DND-41 (cell line): ENCODE measurements around the gene RNF144A.

Source experiments
- CTCF ChIP-seq: IDR thresholded peaks from 2 replicates; pipeline ENCODE4 v1.5.1; 2012; ENCODE audit warnings: borderline replicate concordance, low read length, moderate library complexity, mild to moderate bottlenecking; ENCODE audit not compliant: poor library complexity, severe bottlenecking; ENCODE audit errors: extremely low read depth
- EZH2 ChIP-seq: IDR thresholded peaks from 3 replicates; pipeline ENCODE4 v1.6.1; 2012; ENCODE audit warnings: borderline replicate concordance, low read depth, mild to moderate bottlenecking, moderate library complexity, low read length, inconsistent platforms; ENCODE audit not compliant: severe bottlenecking

GRCh38 chr2:6914828-6915227 is 2.4 kb upstream of the RNF144A start:
- TF ChIP-seq CTCF (no peak), EZH2 (no peak)
